CD4-positive, CD25-positive, alpha-beta regulatory T cell (primary cell): ENCODE measurements around the gene SESTD1. TPM values are rescaled to one million over a fixed set of nuclear protein-coding genes. Genes with fewer than 3 reads are reported as not detected.
"Not testable (repeated sequence)": the region's sequence is repeated elsewhere in the genome, so short reads cannot be mapped to it uniquely, and the experiment has no call there.

ENCODE experiments used
- ATAC-seq, 2 donors: fragments of 150-1000 bp; cut with Tn5 transposase; one replicate each; pipeline ENCODE4 v1.10.0; 2021; ENCODE audit warnings: low read depth in 2 of 2, moderate number of reproducible peaks in 2 of 2, moderate library complexity in 1 of 2
- DNase-seq, 3 donors: peaks; one replicate each; pipeline versions ENCODE4 v3.0.0 to v3.0.0-alpha.2; 2012 to 2022; ENCODE audit warnings: mixed read lengths in 1 of 3
- H3K27ac ChIP-seq: one replicate; pipeline ENCODE4 v1.7.0; 2013; ENCODE audit warnings: mild to moderate bottlenecking, low read length; ENCODE audit not compliant: insufficient read depth, poor library complexity, severe bottlenecking
- H3K27me3 ChIP-seq: one replicate; pipeline ENCODE4 v1.7.0; 2013; ENCODE audit warnings: low read length; ENCODE audit not compliant: control insufficient read depth, insufficient read depth
- H3K36me3 ChIP-seq: one replicate; pipeline ENCODE4 v1.7.0; 2013; ENCODE audit warnings: mild to moderate bottlenecking, low read length, moderate library complexity; ENCODE audit not compliant: control insufficient read depth, insufficient read depth
- H3K4me1 ChIP-seq: 2 replicates; pipeline ENCODE4 v1.7.0; 2013; ENCODE audit warnings: mild to moderate bottlenecking, low read length; ENCODE audit not compliant: insufficient read depth, control insufficient read depth, poor library complexity, severe bottlenecking
- H3K4me3 ChIP-seq: one replicate; pipeline ENCODE4 v1.7.0; 2013; ENCODE audit warnings: low read depth, mild to moderate bottlenecking, low read length, moderate library complexity
- H3K9me3 ChIP-seq, 2 experiments: 1 replicate in 1 of 2; 2 replicates in 1 of 2; pipeline ENCODE4 v1.7.0; 2013; ENCODE audit warnings: low read length in 2 of 2, mild to moderate bottlenecking in 1 of 2, moderate library complexity in 1 of 2; ENCODE audit not compliant: control insufficient read depth in 2 of 2
- H3K27ac Mint-ChIP-seq, 3 donors: one replicate each; pipeline ENCODE4 v1.8.0; 2020 to 2022; ENCODE audit warnings: mild to moderate bottlenecking in 3 of 3, mixed read lengths in 3 of 3, moderate library complexity in 2 of 3
- H3K27me3 Mint-ChIP-seq: one replicate; pipeline ENCODE4 v1.8.0; 2022; ENCODE audit warnings: mild to moderate bottlenecking, mixed read lengths
- H3K36me3 Mint-ChIP-seq: one replicate; pipeline ENCODE4 v1.8.0; 2020; ENCODE audit warnings: mixed read lengths
- H3K4me1 Mint-ChIP-seq, 4 donors: one replicate each; pipeline ENCODE4 v1.8.0; 2020 to 2022; ENCODE audit warnings: mixed read lengths in 4 of 4, mild to moderate bottlenecking in 1 of 4
- H3K4me3 Mint-ChIP-seq, 4 donors: one replicate each; pipeline ENCODE4 v1.8.0; 2020 to 2022; ENCODE audit warnings: mild to moderate bottlenecking in 4 of 4, mixed read lengths in 4 of 4, moderate library complexity in 3 of 4
- H3K9me3 Mint-ChIP-seq, 7 donors: one replicate each; pipeline ENCODE4 v1.8.0; 2020 to 2022; ENCODE audit warnings: mixed read lengths in 7 of 7, mild to moderate bottlenecking in 3 of 7, moderate library complexity in 2 of 7
- polyA plus RNA-seq, 4 donors: library from polyadenylated mRNA; unstranded; fragments of 300-500 nt; fragmentation: Illumina TruSeq; gene quantifications; one replicate each; pipeline ENCODE4 v1.2.3, GENCODE V29; 2021
- total RNA-seq: library from RNA; stranded (reverse); gene quantifications from one replicate; pipeline ENCODE4 v1.2.3, GENCODE V29; 2022

The SESTD1 gene
- total and polyA plus RNA-seq, 5 donors from 2014 or later, result 0.63 to 7.3 (median 2.8) TPM

DNA sequence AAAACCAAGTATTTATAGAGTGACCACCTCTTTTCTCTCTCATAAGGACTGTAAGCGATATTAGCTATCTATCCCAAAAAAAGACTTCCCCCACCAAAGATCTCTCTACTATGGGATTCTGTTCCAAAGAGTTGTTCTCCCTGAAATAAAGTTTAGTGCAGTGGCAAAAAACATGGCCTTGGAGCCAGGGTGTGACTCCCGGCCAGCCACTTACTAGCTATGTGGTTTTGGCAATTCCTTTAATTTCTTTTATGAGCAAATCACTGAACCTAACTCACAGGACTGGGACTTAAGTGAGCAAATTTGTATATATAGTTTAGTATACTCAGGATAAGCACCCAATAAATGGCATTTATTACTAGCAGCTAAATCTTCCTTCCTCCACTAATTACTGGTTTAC is 42.6 kb downstream of the SESTD1 start:
- Histone ChIP-seq H3K36me3 (no peaks in the 10 kb centered on the region), H3K4me1 (no peaks in the 10 kb centered on the region), H3K27ac (no peak overlapping the region), H3K9me3 (no peaks in the 10 kb centered on the region), H3K4me3 (no peak overlapping the region), H3K27me3 (no peaks in the 10 kb centered on the region)
- DNase-seq, result no peak
- no peak for ATAC-seq
- Mint-ChIP-seq H3K9me3 (no peaks in the 10 kb centered on the region), H3K27ac (peak overlapping the region in 1 of 3 donors; percentile 46), H3K36me3 (no peaks in the 10 kb centered on the region), H3K4me3 (no peak overlapping the region), H3K27me3 (no peaks in the 10 kb centered on the region), H3K4me1 (peaks cover 0 to 9% (median under 1%) of the 10 kb centered on the region in 4 donors)

DNA sequence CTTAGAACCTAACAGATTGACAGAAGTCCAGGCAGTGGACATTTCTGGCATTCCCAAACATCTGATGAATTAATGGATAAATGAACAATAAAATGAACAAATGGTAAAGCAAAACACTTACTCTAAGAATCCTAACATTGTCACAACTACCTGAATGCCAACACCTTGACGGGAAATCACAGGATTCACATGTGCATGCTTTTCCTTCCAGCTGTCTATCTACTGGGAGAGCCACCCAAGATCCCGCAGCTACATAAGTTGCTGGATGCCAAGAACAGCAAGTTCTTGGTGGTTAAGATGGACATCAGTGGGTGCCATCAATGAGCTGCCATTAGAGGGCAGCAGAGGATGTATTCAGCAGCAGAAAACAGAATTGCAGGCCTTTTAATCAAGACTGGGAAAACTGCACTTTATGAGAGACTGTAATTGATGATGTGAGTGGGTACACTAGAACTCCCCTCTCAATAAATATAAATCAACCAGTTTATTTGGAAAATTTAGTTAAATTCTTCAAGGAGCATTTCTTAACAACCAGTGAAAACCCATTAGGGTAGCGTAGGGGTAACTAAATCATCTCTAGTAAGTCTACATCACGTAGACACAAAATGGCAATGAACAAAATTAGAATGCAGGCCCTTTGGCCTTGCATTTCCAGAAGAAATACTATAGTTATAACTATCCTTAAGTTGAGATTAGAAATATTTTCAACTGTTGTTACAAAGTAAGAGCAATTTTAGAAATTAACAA is 45.6 kb downstream of the SESTD1 start:
- Histone ChIP-seq H3K36me3 (no peaks in the 10 kb centered on the region), H3K4me1 (no peaks in the 10 kb centered on the region), H3K4me3 (no peak overlapping the region), H3K27me3 (no peaks in the 10 kb centered on the region), H3K27ac (no peak overlapping the region), H3K9me3 (no peaks in the 10 kb centered on the region)
- H3K27me3 Mint-ChIP-seq, result no peaks in the 10 kb centered on the region
- H3K4me1 Mint-ChIP-seq, result peaks cover 0 to 6% (median 0%) of the 10 kb centered on the region in 4 donors
- H3K9me3 Mint-ChIP-seq, result no peaks in the 10 kb centered on the region
- ATAC-seq (peak; percentile 65 to 76), DNase-seq (peak; percentile 20 to 80 (median 38))
- H3K27ac Mint-ChIP-seq, result no peak overlapping the region
- no peaks in the 10 kb centered on the region for H3K36me3 Mint-ChIP-seq
- H3K4me3 Mint-ChIP-seq, result no peak overlapping the region

DNA sequence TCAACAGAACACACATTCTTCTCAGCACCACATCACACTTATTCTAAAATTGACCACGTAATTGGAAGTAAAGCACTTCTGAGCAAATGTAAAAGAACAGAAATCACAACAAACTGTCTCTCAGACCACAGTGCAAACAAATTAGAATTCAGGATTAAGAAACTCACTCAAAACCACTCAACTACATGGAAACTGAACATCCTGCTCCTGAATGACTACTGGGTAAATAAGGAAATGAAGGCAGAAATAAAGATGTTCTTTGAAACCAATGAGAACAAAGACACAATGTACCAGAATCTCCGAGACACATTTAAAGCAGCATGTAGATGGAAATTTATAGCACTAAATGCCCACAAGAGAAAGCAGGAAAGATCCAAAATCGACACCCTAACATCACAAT is 50.0 kb downstream of the SESTD1 start:
- not testable (repeated sequence) for H3K27ac Mint-ChIP-seq, H3K27ac ChIP-seq, H3K36me3 Mint-ChIP-seq, DNase-seq, H3K4me3 Mint-ChIP-seq, H3K4me1 ChIP-seq, H3K9me3 Mint-ChIP-seq, H3K4me3 ChIP-seq, ATAC-seq, H3K4me1 Mint-ChIP-seq, H3K36me3 ChIP-seq, H3K9me3 ChIP-seq, H3K27me3 ChIP-seq, H3K27me3 Mint-ChIP-seq

DNA sequence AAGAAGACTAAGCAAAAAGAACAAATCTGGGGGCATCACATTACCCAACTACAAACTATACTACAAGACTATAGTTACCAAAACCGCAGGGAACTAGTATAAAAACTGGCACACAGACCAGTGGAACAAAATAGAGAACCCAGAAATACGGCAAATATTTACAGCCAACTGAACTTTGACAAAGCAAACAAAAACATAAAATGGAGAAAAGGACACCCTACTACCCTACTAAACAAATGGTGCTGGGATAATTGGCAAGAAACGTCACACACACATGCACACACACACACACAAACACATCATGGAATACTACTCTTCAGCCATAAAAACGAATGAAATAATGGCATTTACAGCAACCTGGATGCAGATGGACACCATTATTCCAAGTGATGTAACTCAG is 53.3 kb downstream of the SESTD1 start:
- ATAC-seq (no peak), DNase-seq (no peak)
- Histone ChIP-seq H3K4me3 (no peak overlapping the region), H3K4me1 (no peaks in the 10 kb centered on the region), H3K27ac (no peak overlapping the region), H3K27me3 (no peaks in the 10 kb centered on the region), H3K36me3 (no peaks in the 10 kb centered on the region), H3K9me3 (no peaks in the 10 kb centered on the region)
- H3K4me1 Mint-ChIP-seq, result no peaks in the 10 kb centered on the region
- H3K9me3 Mint-ChIP-seq, result peaks cover 0 to 28% (median 4%) of the 10 kb centered on the region in 7 donors
- H3K27ac Mint-ChIP-seq, result no peak overlapping the region
- H3K36me3 Mint-ChIP-seq, result no peaks in the 10 kb centered on the region
- no peak overlapping the region for H3K4me3 Mint-ChIP-seq
- peaks cover 9% of the 10 kb centered on the region for H3K27me3 Mint-ChIP-seq

DNA sequence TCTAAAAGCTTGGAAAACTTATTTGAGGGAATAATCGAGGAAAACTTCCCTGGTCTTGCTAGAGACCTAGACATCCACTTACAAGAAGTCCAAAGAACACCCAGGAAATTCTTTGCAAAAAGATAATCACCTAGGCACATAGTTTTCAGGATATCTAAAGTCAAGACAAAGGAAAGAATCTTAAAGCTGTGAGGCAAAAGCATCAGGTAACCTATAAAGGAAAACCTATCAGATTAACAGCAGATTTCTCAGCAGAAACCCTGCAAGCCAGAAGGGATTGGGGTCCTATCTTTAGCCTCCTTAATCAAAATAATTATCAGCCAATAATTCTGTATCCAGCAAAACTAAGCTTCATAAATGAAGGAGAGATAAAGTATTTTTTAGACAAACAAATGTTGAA is 56.4 kb downstream of the SESTD1 start:
- H3K9me3 ChIP-seq, H3K4me1 ChIP-seq, H3K4me3 ChIP-seq, H3K27ac Mint-ChIP-seq, H3K27ac ChIP-seq, H3K27me3 Mint-ChIP-seq, H3K36me3 ChIP-seq, ATAC-seq, H3K27me3 ChIP-seq, H3K4me3 Mint-ChIP-seq, DNase-seq, H3K36me3 Mint-ChIP-seq, H3K4me1 Mint-ChIP-seq: not testable (repeated sequence)
- peaks cover 0 to 31% (median 4%) of the 10 kb centered on the region in 7 donors for H3K9me3 Mint-ChIP-seq

DNA sequence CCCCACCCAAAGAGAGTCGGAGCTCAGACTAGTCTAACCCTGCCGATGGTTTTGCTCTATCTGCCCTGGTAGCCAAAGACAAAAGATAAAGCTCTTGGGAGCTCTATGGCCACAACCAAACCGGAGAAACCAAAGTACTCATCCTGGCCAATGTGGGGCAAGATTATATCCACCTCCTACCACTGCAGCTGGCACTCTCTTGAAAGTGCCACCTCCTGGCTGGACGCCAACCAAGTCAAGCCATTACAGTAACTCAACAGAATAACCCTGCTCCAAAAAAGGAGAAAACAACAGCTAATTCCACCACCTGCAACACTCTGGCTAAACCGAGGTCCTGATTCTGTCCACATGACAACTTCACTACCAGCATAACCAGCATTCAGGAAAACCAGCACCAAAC is 57.6 kb downstream of the SESTD1 start:
- DNase-seq (no peak), ATAC-seq (no peak)
- Histone ChIP-seq H3K9me3 (peaks cover 7 to 16% of the 10 kb centered on the region in 2 experiments), H3K36me3 (no peaks in the 10 kb centered on the region), H3K27me3 (no peaks in the 10 kb centered on the region), H3K4me1 (no peaks in the 10 kb centered on the region), H3K27ac (no peak overlapping the region), H3K4me3 (no peak overlapping the region)
- Mint-ChIP-seq H3K27ac (no peak overlapping the region), H3K27me3 (peaks cover 9% of the 10 kb centered on the region), H3K36me3 (peaks cover 5% of the 10 kb centered on the region), H3K4me1 (no peaks in the 10 kb centered on the region), H3K9me3 (peaks cover 0 to 40% (median 4%) of the 10 kb centered on the region in 7 donors), H3K4me3 (peak overlapping the region in 1 of 4 donors; percentile 6)

DNA sequence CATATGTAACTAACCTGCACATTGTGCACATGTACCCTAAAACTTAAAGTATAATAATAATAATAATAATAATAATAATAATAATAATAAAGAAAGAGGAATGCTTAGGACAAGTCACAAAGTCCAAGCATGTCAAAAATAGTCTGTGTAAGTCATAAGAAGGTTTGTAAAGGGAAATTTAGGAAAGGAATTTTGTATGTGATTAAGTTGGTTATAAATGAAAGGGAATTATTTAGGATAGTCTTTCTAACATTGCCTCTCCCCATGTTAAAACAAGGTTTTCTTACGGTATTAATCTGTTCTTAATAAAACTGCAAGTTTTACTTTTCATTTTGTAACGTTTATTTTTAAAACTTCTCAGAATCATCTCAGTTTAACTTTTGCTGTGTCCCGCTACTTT is 62.8 kb downstream of the SESTD1 start:
- H3K27ac Mint-ChIP-seq, result no peak overlapping the region
- H3K9me3 Mint-ChIP-seq, result peaks cover 0 to 34% (median 1%) of the 10 kb centered on the region in 7 donors
- peaks cover 5% of the 10 kb centered on the region for H3K36me3 Mint-ChIP-seq
- H3K4me3 Mint-ChIP-seq, result no peak overlapping the region
- H3K36me3 ChIP-seq, result no peaks in the 10 kb centered on the region
- H3K27ac ChIP-seq, result no peak overlapping the region
- no peaks in the 10 kb centered on the region for H3K4me1 ChIP-seq
- H3K9me3 ChIP-seq, result peaks cover 10 to 18% of the 10 kb centered on the region in 2 experiments
- peak in 1 of 3 donors; percentile 6 for DNase-seq
- no peaks in the 10 kb centered on the region for H3K27me3 Mint-ChIP-seq
- H3K27me3 ChIP-seq, result no peaks in the 10 kb centered on the region
- ATAC-seq, result no peak
- peaks cover 0 to 3% (median 0%) of the 10 kb centered on the region in 4 donors for H3K4me1 Mint-ChIP-seq
- H3K4me3 ChIP-seq, result no peak overlapping the region
